ENCODE results near the gene FHL2.

The FHL2 gene

GRCh38 chr2:105324101-105324500 is 74.8 kb downstream of the FHL2 start:
- no peaks in the 10 kb centered on the region for H3K27me3 ChIP-seq (ENCODE audit: control insufficient read depth, insufficient read depth, low read length)
- H3K36me3 ChIP-seq (ENCODE audit: control insufficient read depth, insufficient read depth, low read length) = no peaks in the 10 kb centered on the region; the same call in 1 of the 2 replicates
- H3K9ac ChIP-seq (ENCODE audit: low read depth, low read length) = no peak overlapping the region

GRCh38 chr2:105323111-105323510 is 75.7 kb downstream of the FHL2 start:
- no peaks in the 10 kb centered on the region for H3K27me3 ChIP-seq (ENCODE audit: control insufficient read depth, insufficient read depth, low read length)
- peaks cover 14% of the 10 kb centered on the region for H3K4me1 ChIP-seq (ENCODE audit: control insufficient read depth, insufficient read depth, low read length)
- no peak overlapping the region for H3K4me3 ChIP-seq (ENCODE audit: low read depth, low read length)
- H3K36me3 ChIP-seq (ENCODE audit: control insufficient read depth, insufficient read depth, low read length) = no peaks in the 10 kb centered on the region; the same call in 1 of the 2 replicates
- no peaks in the 10 kb centered on the region for H3K9me3 ChIP-seq (ENCODE audit: control insufficient read depth, insufficient read depth, low read length)
- no peak overlapping the region for H3K27ac ChIP-seq (ENCODE audit: low read depth, low read length)
- no peak overlapping the region for H3K9ac ChIP-seq (ENCODE audit: low read depth, low read length)

More at GRCh38 chr2:105324101-105324500, 74.8 kb downstream of the FHL2 start:
- Histone ChIP-seq H3K9me3 (ENCODE audit: control insufficient read depth, insufficient read depth, low read length) (no peaks in the 10 kb centered on the region), H3K4me3 (ENCODE audit: low read depth, low read length) (no peak overlapping the region), H3K27ac (ENCODE audit: low read depth, low read length) (no peak overlapping the region), H3K4me1 (ENCODE audit: control insufficient read depth, insufficient read depth, low read length) (peaks cover 14% of the 10 kb centered on the region)

- Histone ChIP-seq H3K27ac (ENCODE audit: low read depth, low read length) (no peak overlapping the region), H3K27me3 (ENCODE audit: control insufficient read depth, insufficient read depth, low read length) (no peaks in the 10 kb centered on the region), H3K4me1 (ENCODE audit: control insufficient read depth, insufficient read depth, low read length) (peaks cover 14% of the 10 kb centered on the region), H3K36me3 (ENCODE audit: control insufficient read depth, insufficient read depth, low read length) (no peaks in the 10 kb centered on the region; the same call in 1 of the 2 replicates), H3K4me3 (ENCODE audit: low read depth, low read length) (no peak overlapping the region), H3K9me3 (ENCODE audit: control insufficient read depth, insufficient read depth, low read length) (no peaks in the 10 kb centered on the region), H3K9ac (ENCODE audit: low read depth, low read length) (no peak overlapping the region)
These were observed 76.8 kb downstream of the FHL2 start for GRCh38 chr2:105321875-105322646.

- no peaks in the 10 kb centered on the region for H3K9me3 ChIP-seq (ENCODE audit: control insufficient read depth, insufficient read depth, low read length)
- no peak overlapping the region for H3K4me3 ChIP-seq (ENCODE audit: low read depth, low read length)
- no peaks in the 10 kb centered on the region; the same call in 1 of the 2 replicates for H3K36me3 ChIP-seq (ENCODE audit: control insufficient read depth, insufficient read depth, low read length)
- peaks cover 13% of the 10 kb centered on the region for H3K4me1 ChIP-seq (ENCODE audit: control insufficient read depth, insufficient read depth, low read length)
- no peak overlapping the region for H3K9ac ChIP-seq (ENCODE audit: low read depth, low read length)
- H3K27ac ChIP-seq (ENCODE audit: low read depth, low read length) = no peak overlapping the region
- H3K27me3 ChIP-seq (ENCODE audit: control insufficient read depth, insufficient read depth, low read length) = no peaks in the 10 kb centered on the region
These were observed 78.1 kb downstream of the FHL2 start for GRCh38 chr2:105320651-105321215.

GRCh38 chr2:105317937-105318336 is 80.9 kb downstream of the FHL2 start:
- H3K4me3 ChIP-seq (ENCODE audit: low read depth, low read length) = no peak overlapping the region
- H3K27ac ChIP-seq (ENCODE audit: low read depth, low read length) = no peak overlapping the region
- H3K27me3 ChIP-seq (ENCODE audit: control insufficient read depth, insufficient read depth, low read length) = no peaks in the 10 kb centered on the region
- H3K4me1 ChIP-seq (ENCODE audit: control insufficient read depth, insufficient read depth, low read length) = no peaks in the 10 kb centered on the region
- H3K36me3 ChIP-seq (ENCODE audit: control insufficient read depth, insufficient read depth, low read length) = no peaks in the 10 kb centered on the region
- H3K9me3 ChIP-seq (ENCODE audit: control insufficient read depth, insufficient read depth, low read length) = no peaks in the 10 kb centered on the region
- no peak overlapping the region for H3K9ac ChIP-seq (ENCODE audit: low read depth, low read length)

GRCh38 chr2:105315314-105315713 is 83.5 kb downstream of the FHL2 start:
- no peak overlapping the region for H3K9ac ChIP-seq (ENCODE audit: low read depth, low read length)
- H3K4me1 ChIP-seq (ENCODE audit: control insufficient read depth, insufficient read depth, low read length) = no peaks in the 10 kb centered on the region
- no peak overlapping the region for H3K27ac ChIP-seq (ENCODE audit: low read depth, low read length)
- H3K27me3 ChIP-seq (ENCODE audit: control insufficient read depth, insufficient read depth, low read length) = no peaks in the 10 kb centered on the region
- H3K4me3 ChIP-seq (ENCODE audit: low read depth, low read length) = no peak overlapping the region
- no peaks in the 10 kb centered on the region for H3K9me3 ChIP-seq (ENCODE audit: control insufficient read depth, insufficient read depth, low read length)
- no peaks in the 10 kb centered on the region for H3K36me3 ChIP-seq (ENCODE audit: control insufficient read depth, insufficient read depth, low read length)

- Histone ChIP-seq H3K27me3 (ENCODE audit: control insufficient read depth, insufficient read depth, low read length) (no peaks in the 10 kb centered on the region), H3K27ac (ENCODE audit: low read depth, low read length) (no peak overlapping the region), H3K9ac (ENCODE audit: low read depth, low read length) (no peak overlapping the region), H3K4me1 (ENCODE audit: control insufficient read depth, insufficient read depth, low read length) (peaks cover 4% of the 10 kb centered on the region), H3K36me3 (ENCODE audit: control insufficient read depth, insufficient read depth, low read length) (no peaks in the 10 kb centered on the region), H3K9me3 (ENCODE audit: control insufficient read depth, insufficient read depth, low read length) (no peaks in the 10 kb centered on the region), H3K4me3 (ENCODE audit: low read depth, low read length) (no peak overlapping the region)
These were observed 85.0 kb downstream of the FHL2 start for GRCh38 chr2:105313877-105314276.

Measured in HUES48 (cell line).